ENCODE measurements around the gene HDX.
"Not testable (repeated sequence)": the region's sequence is repeated elsewhere in the genome, so short reads cannot be mapped to it uniquely, and the experiment has no call there.

The HDX gene

DNA sequence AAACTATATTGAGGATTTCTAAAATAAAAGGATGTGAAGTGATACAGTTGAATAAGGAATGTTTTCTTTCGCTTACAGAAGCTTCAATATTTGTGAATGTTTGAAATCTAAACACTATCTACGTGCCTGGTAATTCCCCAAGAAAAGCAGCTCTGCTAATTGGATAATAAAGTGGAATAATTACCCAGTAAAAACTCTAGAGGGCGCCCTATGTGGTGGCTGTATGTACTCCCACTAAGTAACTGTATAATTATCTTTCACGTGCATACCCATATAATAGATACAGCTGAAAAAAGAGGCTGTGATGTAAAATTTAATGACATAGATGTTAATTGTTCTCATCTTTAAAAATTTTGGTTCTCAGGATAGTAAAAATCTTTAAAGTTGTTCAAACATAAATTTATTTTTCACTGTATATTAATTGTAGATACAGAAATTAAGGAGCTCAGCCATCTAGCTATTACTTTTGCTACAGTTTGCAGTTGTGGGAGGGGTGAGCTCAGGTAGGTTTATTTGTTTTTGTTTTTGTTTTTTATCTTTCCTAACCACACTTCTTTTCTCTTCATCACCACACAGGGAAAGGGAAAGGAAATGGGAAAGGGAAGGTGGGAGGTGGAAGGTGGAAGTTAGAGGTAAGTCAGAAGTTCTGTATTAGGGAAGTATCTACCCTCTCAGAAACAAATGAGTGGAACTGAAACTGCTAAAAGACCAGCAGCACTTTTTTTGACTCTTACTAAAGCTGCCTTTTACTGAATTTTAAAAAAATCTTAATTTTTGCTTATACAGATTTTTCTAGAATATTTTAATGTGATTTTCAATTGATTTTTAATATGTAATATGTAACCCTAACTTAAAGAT, 162.5 kb downstream of the HDX start:
- no peak for DNase-seq

DNA sequence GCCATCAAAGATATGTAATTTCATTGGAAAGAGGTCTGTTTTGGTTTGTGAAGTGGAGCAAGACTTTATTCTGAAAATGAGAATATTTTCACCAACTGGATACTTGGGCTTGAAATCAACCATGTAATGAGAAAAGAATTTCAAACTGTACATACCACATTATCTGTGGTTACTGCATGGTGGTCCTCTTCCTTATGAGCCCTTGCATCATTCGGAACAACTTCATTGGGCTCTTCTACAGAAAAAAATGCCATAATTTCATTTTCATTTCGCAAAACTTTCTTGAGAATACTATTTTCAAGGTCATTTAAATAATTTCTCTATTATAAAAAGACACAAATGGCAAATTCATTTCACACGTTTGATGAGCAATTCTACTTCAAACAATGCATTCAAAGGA, 165.6 kb downstream of the HDX start:
- DNase-seq = no peak

GRCh38 chrX:84335121-84335520, 167.1 kb downstream of the HDX start:
- DNase-seq = no peak

GRCh38 chrX:84322083-84322827, 180.0 kb downstream of the HDX start:
- no peak for DNase-seq

DNA sequence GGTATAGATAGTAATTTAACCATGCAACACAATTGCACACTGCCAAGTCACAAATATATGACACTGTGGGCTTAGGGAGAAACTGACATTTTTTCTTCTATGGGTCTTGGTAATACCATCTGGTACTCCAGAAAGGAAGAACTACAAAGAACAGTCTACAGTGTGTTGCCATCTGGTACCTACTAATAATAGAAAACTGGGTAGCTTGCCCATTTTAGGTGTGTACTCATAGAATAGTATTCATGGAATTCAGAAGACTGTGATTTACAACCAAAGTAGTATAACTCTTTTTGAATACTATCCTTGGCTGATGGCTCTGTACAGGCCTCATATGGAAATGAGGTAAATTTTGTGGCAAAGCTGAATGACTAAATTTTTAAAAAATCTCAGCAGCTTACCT, 181.6 kb downstream of the HDX start:
- no peak for DNase-seq

DNA sequence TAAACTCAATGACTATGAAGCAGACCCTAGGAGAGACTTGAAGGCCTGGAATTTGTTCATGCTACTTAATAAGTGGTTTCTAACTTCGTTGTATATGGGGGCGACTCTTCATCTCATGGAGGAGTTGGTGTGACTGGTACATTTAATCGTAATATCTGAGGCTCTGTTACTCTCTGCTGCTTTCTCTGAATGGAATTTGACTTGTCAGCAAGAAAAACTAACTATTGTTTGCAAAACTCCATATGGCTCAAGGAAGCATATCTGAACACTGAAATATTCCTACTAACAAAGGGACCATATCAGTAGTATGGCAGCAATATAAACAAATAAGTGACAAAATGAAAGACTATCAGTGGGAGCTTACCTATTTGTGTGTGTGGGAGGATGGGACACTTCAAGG, 182.2 kb downstream of the HDX start:
- no peak for DNase-seq

GRCh38 chrX:84318661-84319060, 183.6 kb downstream of the HDX start:
- DNase-seq = no peak

GRCh38 chrX:84315946-84316345, 186.3 kb downstream of the HDX start:
- not testable (repeated sequence) for DNase-seq

Measured in stimulated activated naive CD4-positive, alpha-beta T cell treated with Interleukin-2 at 50 U/mL for 16 hours (primary cell).